Karpas-422 (cell line): ENCODE data around the gene RALGAPB. TPM values are rescaled to one million over a fixed set of nuclear protein-coding genes. Genes with fewer than 3 reads are reported as not detected.

Experiments used
- DNase-seq: peaks from one replicate; pipeline ENCODE4 v3.0.0-alpha.2; 2015
- H2AFZ ChIP-seq: fragments of 200-600 bp; sonication (generic); 2 replicates; pipeline ENCODE4 v1.6.1; 2014; ENCODE audit warnings: antibody characterized with exemption, low read length, mixed read lengths
- H3K27ac ChIP-seq: fragments of 200-600 bp; sonication (generic); 2 replicates; pipeline ENCODE4 v1.5.1; 2014; ENCODE audit warnings: mild to moderate bottlenecking, low read length, moderate library complexity
- H3K27me3 ChIP-seq: fragments of 200-600 bp; sonication (generic); 2 replicates; pipeline ENCODE4 v1.6.1; 2014; ENCODE audit warnings: low read length, mixed read lengths
- H3K36me3 ChIP-seq: fragments of 200-600 bp; sonication (generic); 2 replicates; pipeline ENCODE4 v1.6.1; 2014; ENCODE audit warnings: low read length, mixed read lengths; ENCODE audit not compliant: insufficient read depth
- H3K4me1 ChIP-seq: fragments of 200-600 bp; sonication (generic); 2 replicates; pipeline ENCODE4 v1.6.1; 2014; ENCODE audit warnings: mild to moderate bottlenecking, low read length, mixed read lengths
- H3K4me2 ChIP-seq: fragments of 200-600 bp; sonication (generic); 2 replicates; pipeline ENCODE4 v1.6.1; 2014; ENCODE audit warnings: low read length, low read depth, mild to moderate bottlenecking; ENCODE audit not compliant: poor library complexity, severe bottlenecking
- H3K4me3 ChIP-seq: fragments of 200-600 bp; sonication (generic); 2 replicates; pipeline ENCODE4 v1.5.1; 2014; ENCODE audit warnings: mild to moderate bottlenecking, antibody characterized with exemption, low read length, mixed read lengths
- H3K79me2 ChIP-seq: fragments of 200-600 bp; sonication (generic); 2 replicates; pipeline ENCODE4 v1.6.1; 2014; ENCODE audit warnings: mild to moderate bottlenecking, low read length, mixed read lengths
- H3K9ac ChIP-seq: fragments of 200-600 bp; sonication (generic); 2 replicates; pipeline ENCODE4 v1.6.0; 2014; ENCODE audit warnings: low read length
- H3K9me2 ChIP-seq: fragments of 200-600 bp; sonication (generic), shearing (Covaris generic); replicated peaks from 2 replicates; pipeline ENCODE4 v1.6.0; 2014; ENCODE audit warnings: mild to moderate bottlenecking, low read length, moderate library complexity; ENCODE audit not compliant: insufficient read depth
- H3K9me3 ChIP-seq: fragments of 300-700, 200-600 bp; sonication (generic); 2 replicates; pipeline ENCODE4 v1.6.1; 2014; ENCODE audit warnings: low read length, mixed read lengths
- H4K20me1 ChIP-seq: fragments of 200-600 bp; sonication (generic); 2 replicates; pipeline ENCODE4 v1.6.1; 2014; ENCODE audit warnings: mild to moderate bottlenecking, antibody characterized with exemption, low read length, low read depth; ENCODE audit not compliant: insufficient read depth
- total RNA-seq: library from RNA; depleted of rRNA; stranded (reverse); fragments of >200 nt; shearing (Covaris generic); gene quantifications from 2 replicates; pipeline ENCODE4 v1.2.3, GENCODE V29; 2014; ENCODE audit warnings: low replicate concordance

RALGAPB gene
- total RNA-seq, 1 experiment from 2014 or later: 58.6 TPM

GRCh38 chr20:38534756-38535155 lies 62.1 kb downstream of the RALGAPB start:
- Histone ChIP-seq H2AFZ (no peak overlapping the region), H3K9me3 (no peaks in the 10 kb centered on the region), H3K9ac (no peak overlapping the region), H3K4me2 (no peak overlapping the region), H3K36me3 (peaks cover 68% of the 10 kb centered on the region), H3K79me2 (no peaks in the 10 kb centered on the region), H3K9me2 (no peaks in the 10 kb centered on the region), H4K20me1 (no peaks in the 10 kb centered on the region), H3K27ac (no peak overlapping the region), H3K4me1 (no peaks in the 10 kb centered on the region), H3K4me3 (no peak overlapping the region), H3K27me3 (no peaks in the 10 kb centered on the region)
- no peak for DNase-seq

- H3K4me3 ChIP-seq: no peak overlapping the region
- no peaks in the 10 kb centered on the region for H3K9me2 ChIP-seq
- H3K4me1 ChIP-seq: no peaks in the 10 kb centered on the region
- H3K79me2 ChIP-seq: no peaks in the 10 kb centered on the region
- H2AFZ ChIP-seq: no peak overlapping the region
- H3K27me3 ChIP-seq: no peaks in the 10 kb centered on the region
- H3K27ac ChIP-seq: no peak overlapping the region
- no peaks in the 10 kb centered on the region for H3K9me3 ChIP-seq
- DNase-seq: no peak
- H4K20me1 ChIP-seq: no peaks in the 10 kb centered on the region
- H3K9ac ChIP-seq: no peak overlapping the region
- no peak overlapping the region for H3K4me2 ChIP-seq
- H3K36me3 ChIP-seq: peaks cover 77% of the 10 kb centered on the region
Measured at GRCh38 chr20:38536310-38536709, 63.7 kb downstream of the RALGAPB start.

- H3K79me2 ChIP-seq: no peaks in the 10 kb centered on the region
- H3K27ac ChIP-seq: no peak overlapping the region
Measured at GRCh38 chr20:38537176-38537575, 64.5 kb downstream of the RALGAPB start.

GRCh38 chr20:38538789-38539188 lies 66.1 kb downstream of the RALGAPB start:
- Histone ChIP-seq H3K27ac (no peak overlapping the region), H3K79me2 (no peaks in the 10 kb centered on the region), H3K4me2 (no peak overlapping the region), H3K9me2 (no peaks in the 10 kb centered on the region), H4K20me1 (no peaks in the 10 kb centered on the region), H3K9ac (no peak overlapping the region), H3K4me1 (no peaks in the 10 kb centered on the region), H3K4me3 (no peak overlapping the region), H2AFZ (no peak overlapping the region), H3K36me3 (peaks cover 73% of the 10 kb centered on the region), H3K27me3 (no peaks in the 10 kb centered on the region), H3K9me3 (no peaks in the 10 kb centered on the region)
- DNase-seq: no peak

More at GRCh38 chr20:38537176-38537575, 64.5 kb downstream of the RALGAPB start:
- Histone ChIP-seq H3K36me3 (peaks cover 78% of the 10 kb centered on the region), H3K9ac (no peak overlapping the region), H2AFZ (no peak overlapping the region), H3K9me3 (no peaks in the 10 kb centered on the region), H3K4me1 (no peaks in the 10 kb centered on the region), H3K9me2 (no peaks in the 10 kb centered on the region), H3K4me2 (no peak overlapping the region), H4K20me1 (no peaks in the 10 kb centered on the region), H3K4me3 (no peak overlapping the region), H3K27me3 (no peaks in the 10 kb centered on the region)
- DNase-seq: no peak

GRCh38 chr20:38543014-38543906 lies 70.6 kb downstream of the RALGAPB start:
- Histone ChIP-seq H3K36me3 (peaks cover 48% of the 10 kb centered on the region), H3K4me2 (no peak overlapping the region), H2AFZ (no peak overlapping the region), H3K9ac (no peak overlapping the region), H3K9me2 (no peaks in the 10 kb centered on the region), H3K79me2 (no peaks in the 10 kb centered on the region), H3K4me3 (no peak overlapping the region), H3K27me3 (no peaks in the 10 kb centered on the region), H3K27ac (no peak overlapping the region), H4K20me1 (no peaks in the 10 kb centered on the region), H3K4me1 (no peaks in the 10 kb centered on the region), H3K9me3 (no peaks in the 10 kb centered on the region)
- DNase-seq: no peak

- Histone ChIP-seq H3K4me2 (no peak overlapping the region), H4K20me1 (no peaks in the 10 kb centered on the region), H2AFZ (no peak overlapping the region), H3K9me2 (no peaks in the 10 kb centered on the region), H3K27me3 (no peaks in the 10 kb centered on the region), H3K27ac (no peak overlapping the region), H3K9ac (no peak overlapping the region), H3K36me3 (peaks cover 36% of the 10 kb centered on the region), H3K79me2 (no peaks in the 10 kb centered on the region), H3K9me3 (no peaks in the 10 kb centered on the region), H3K4me3 (no peak overlapping the region), H3K4me1 (no peaks in the 10 kb centered on the region; the same call in 1 of the 2 replicates)
- DNase-seq: no peak
Measured at GRCh38 chr20:38545771-38546170, 73.1 kb downstream of the RALGAPB start.

- H3K4me1 ChIP-seq: no peaks in the 10 kb centered on the region; the same call in 1 of the 2 replicates
- H4K20me1 ChIP-seq: no peaks in the 10 kb centered on the region
- no peaks in the 10 kb centered on the region for H3K79me2 ChIP-seq
- H3K4me2 ChIP-seq: no peak overlapping the region
- H3K36me3 ChIP-seq: peaks cover 33% of the 10 kb centered on the region
- H3K27me3 ChIP-seq: no peaks in the 10 kb centered on the region
- no peaks in the 10 kb centered on the region for H3K9me2 ChIP-seq
- no peak overlapping the region for H2AFZ ChIP-seq
- H3K9me3 ChIP-seq: no peaks in the 10 kb centered on the region
- no peak for DNase-seq
- H3K9ac ChIP-seq: no peak overlapping the region
- no peak overlapping the region for H3K4me3 ChIP-seq
- H3K27ac ChIP-seq: no peak overlapping the region
Measured at GRCh38 chr20:38547288-38548085, 74.8 kb downstream of the RALGAPB start.
